ENCODE measurements around the gene POMT1.
"Not testable (repeated sequence)": the region's sequence is repeated elsewhere in the genome, so short reads cannot be mapped to it uniquely, and the experiment has no call there.

The POMT1 gene, protein sequence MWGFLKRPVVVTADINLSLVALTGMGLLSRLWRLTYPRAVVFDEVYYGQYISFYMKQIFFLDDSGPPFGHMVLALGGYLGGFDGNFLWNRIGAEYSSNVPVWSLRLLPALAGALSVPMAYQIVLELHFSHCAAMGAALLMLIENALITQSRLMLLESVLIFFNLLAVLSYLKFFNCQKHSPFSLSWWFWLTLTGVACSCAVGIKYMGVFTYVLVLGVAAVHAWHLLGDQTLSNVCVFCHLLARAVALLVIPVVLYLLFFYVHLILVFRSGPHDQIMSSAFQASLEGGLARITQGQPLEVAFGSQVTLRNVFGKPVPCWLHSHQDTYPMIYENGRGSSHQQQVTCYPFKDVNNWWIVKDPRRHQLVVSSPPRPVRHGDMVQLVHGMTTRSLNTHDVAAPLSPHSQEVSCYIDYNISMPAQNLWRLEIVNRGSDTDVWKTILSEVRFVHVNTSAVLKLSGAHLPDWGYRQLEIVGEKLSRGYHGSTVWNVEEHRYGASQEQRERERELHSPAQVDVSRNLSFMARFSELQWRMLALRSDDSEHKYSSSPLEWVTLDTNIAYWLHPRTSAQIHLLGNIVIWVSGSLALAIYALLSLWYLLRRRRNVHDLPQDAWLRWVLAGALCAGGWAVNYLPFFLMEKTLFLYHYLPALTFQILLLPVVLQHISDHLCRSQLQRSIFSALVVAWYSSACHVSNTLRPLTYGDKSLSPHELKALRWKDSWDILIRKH

DNA sequence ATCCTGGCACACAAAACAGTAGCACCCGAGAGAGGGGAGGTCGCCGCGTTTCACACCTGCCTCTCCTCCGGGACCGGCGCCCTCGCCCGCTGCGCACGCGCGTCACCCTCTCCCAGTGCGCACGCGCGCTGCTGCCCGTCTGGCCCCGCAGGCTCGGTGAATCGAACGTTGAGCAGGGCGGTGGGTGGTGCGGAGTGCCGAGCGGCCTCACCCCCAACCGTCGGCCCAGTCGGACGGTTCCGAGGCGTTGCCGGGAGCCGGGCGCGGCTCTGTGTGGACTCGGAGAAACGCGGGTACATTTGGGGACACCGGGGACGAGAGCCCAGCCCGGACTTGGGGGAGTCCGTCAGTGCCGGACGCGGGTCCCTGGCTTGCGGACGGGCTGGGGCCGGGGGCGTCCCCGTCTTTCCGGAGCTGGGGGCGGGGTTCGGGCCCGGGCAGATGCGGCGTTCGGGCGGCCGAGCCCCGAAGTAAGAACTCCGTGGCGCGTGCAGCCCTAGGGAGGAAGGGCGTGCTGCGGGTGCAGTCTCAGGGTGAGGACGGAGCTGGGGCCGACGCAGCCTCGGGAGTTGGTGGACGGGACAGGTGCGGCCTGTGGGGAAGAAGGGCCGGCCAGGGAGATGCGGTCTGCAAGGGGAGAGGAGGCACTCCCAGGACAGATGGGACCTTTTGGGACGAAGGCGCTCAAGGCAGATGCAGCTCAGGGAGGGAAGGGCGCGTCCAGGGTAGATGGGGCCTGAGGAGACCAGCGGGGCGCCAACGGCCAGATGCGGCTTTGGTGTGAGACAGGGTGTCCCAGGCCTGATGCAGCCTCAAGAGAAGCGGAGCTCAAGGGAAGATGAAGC lies at the start of gene POMT1:
POMT1 (plus strand) TSS at position 138 of the 845 bp plus-strand sequence. CDS start 1,301 bp downstream, outside the sequence.
- H3K27ac ChIP-seq, result peak within 1 kb of the TSS; percentile 55
- POLR2A ChIA-PET (ENCODE audit: low non-redundant PET), result interaction anchor here (1.0 kb wide), 1 partner anchor 9 kb away, joined by 3 read pairs; no protein-coding TSS in a partner anchor
- peak; percentile 96 for DNase-seq (ENCODE audit: low spot score)
- CTCF ChIA-PET, result interaction anchor here (0.7 to 1.1 kb wide), 5 partner anchors 10 to 252 kb away, joined by 3 to 4 read pairs (median 3); no protein-coding TSS in a partner anchor
- TF ChIP-seq, protein P1, sequence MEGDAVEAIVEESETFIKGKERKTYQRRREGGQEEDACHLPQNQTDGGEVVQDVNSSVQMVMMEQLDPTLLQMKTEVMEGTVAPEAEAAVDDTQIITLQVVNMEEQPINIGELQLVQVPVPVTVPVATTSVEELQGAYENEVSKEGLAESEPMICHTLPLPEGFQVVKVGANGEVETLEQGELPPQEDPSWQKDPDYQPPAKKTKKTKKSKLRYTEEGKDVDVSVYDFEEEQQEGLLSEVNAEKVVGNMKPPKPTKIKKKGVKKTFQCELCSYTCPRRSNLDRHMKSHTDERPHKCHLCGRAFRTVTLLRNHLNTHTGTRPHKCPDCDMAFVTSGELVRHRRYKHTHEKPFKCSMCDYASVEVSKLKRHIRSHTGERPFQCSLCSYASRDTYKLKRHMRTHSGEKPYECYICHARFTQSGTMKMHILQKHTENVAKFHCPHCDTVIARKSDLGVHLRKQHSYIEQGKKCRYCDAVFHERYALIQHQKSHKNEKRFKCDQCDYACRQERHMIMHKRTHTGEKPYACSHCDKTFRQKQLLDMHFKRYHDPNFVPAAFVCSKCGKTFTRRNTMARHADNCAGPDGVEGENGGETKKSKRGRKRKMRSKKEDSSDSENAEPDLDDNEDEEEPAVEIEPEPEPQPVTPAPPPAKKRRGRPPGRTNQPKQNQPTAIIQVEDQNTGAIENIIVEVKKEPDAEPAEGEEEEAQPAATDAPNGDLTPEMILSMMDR (conservative IDR thresholded peaks at IDR 0.05; ENCODE audit: low read depth), result no peak

DNA sequence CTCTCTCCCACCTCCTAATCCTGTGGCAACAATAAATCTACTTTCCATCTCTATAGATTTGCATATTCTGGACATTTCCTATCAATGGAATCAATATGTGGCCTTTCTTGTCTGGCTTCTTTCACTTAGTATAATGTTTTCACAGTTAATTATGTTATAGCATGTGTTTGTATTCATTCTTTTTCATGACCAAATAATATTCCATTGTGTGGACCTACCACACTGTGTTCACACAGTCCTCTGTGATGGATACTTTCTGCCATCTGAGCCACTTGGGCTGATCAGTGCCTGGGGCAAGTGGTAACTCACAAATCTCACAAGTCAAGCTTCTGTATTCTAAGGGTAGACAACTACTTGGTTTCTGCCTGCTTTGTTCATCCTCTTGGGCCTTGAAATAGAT lies 48.7 kb upstream of the POMT1 start:
- ChIA-PET POLR2A (ENCODE audit: low non-redundant PET) (no interaction called here), CTCF (no interaction called here)
- TF ChIP-seq, protein P1 (conservative IDR thresholded peaks at IDR 0.05; ENCODE audit: low read depth), result no peak
- DNase-seq (ENCODE audit: low spot score), result no peak
- no peak overlapping the region for H3K27ac ChIP-seq

DNA sequence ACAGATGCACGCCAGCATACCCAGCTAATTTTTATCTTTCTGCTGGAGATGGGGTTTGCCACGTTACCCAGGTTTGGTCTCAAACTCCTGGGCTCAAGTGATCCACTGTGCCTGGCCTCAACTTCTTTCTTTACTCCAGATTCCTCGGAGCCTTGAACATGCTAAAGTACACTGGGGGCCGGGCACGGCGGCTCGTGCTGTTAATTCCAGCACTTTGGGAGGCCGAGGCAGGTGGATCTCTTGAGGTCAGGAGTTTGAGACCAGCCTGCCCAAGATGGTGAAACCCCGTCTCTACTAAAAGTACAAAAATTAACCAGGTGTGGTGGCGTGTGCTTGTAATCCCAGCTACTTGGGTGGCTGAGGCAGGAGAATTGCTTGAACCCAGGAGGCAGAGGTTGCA lies 47.1 kb upstream of the POMT1 start:
- CTCF ChIA-PET, result interaction anchor here (0.6 kb wide), 4 partner anchors 29 to 103 kb away, joined by 3 to 11 read pairs (median 5); no protein-coding TSS in a partner anchor
- H3K27ac ChIP-seq; DNase-seq (ENCODE audit: low spot score); POLR2A ChIA-PET (ENCODE audit: low non-redundant PET): not testable (repeated sequence)

DNA sequence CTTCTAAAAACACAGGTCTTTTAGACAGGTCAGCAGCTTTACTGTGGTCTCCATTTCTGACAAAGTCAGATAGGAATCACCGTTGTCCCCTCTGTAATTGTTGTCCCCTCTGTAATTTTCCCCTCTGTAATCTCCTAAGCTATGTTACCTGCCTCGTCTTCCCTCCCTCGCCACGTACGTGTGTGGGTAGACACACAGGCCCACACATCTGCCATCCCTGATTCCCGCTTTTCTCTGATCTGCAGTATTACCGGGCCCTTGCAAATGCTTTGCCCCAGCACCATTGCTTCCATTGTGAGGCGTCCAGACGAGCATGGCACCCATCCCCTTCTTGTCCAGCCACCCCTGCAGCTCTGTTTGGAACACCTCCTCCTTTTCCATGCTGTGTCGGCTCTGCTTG lies 45.0 kb upstream of the POMT1 start:
- H3K27ac ChIP-seq, result 0 out of 2 replicates have a peak overlapping the region, but pooled peaks have one; percentile 2
- ChIA-PET CTCF (interaction anchor here (0.7 kb wide), 3 partner anchors 108 to 697 kb away, joined by 3 read pairs; no protein-coding TSS in a partner anchor), POLR2A (ENCODE audit: low non-redundant PET) (no interaction called here)
- TF ChIP-seq, protein P1 (conservative IDR thresholded peaks at IDR 0.05; ENCODE audit: low read depth), result no peak
- DNase-seq (ENCODE audit: low spot score), result no peak

DNA sequence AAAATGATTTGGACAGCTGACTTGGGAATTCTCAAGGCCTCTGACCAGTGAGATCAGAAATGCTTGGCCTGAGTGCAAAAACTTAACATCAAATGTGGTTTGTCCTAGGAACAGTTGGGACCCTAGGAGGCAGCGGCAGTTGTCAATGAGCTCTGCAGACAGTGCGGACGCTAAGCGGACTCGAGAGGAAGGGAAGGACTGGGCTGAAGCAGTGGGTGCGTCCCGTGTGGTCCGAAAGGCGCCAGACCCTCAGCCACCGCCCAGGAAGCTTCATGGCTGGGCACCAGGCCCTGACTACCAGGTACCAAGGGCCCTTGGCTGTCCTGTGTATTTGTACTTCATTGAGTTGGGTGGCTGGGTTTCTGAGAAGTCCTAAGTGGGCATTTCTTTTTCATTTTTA lies 43.7 kb upstream of the POMT1 start:
- no peak for DNase-seq (ENCODE audit: low spot score)
- peak overlapping the region; percentile 24 for H3K27ac ChIP-seq
- TF ChIP-seq, protein P1 (conservative IDR thresholded peaks at IDR 0.05; ENCODE audit: low read depth), result no peak
- POLR2A ChIA-PET (ENCODE audit: low non-redundant PET), result no interaction called here
- CTCF ChIA-PET, result interaction anchor here (0.5 to 0.6 kb wide), 2 partner anchors 75 to 114 kb away, joined by 3 to 5 read pairs; no protein-coding TSS in a partner anchor

DNA sequence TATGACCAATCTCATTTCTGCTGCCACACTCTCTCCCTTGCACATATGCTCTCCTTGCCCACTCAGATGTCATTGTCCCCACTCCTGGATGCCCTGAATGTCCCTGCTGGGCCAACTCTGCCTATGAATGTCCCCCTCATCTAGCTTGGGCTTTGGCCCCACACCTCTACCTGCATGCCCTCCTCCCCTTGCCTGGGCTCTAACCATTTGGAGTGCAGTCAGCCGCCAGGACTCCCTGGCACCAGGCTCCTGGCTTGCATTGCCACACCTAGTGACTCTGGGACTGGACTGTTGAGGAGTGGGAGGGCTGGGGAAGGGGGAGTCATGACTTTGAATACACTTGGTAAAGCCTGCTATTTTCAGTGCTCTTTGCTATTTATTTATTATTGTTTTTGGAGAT lies 41.6 kb upstream of the POMT1 start:
- ChIA-PET CTCF (no interaction called here), POLR2A (ENCODE audit: low non-redundant PET) (no interaction called here)
- TF ChIP-seq, protein P1 (conservative IDR thresholded peaks at IDR 0.05; ENCODE audit: low read depth), result no peak
- no peak for DNase-seq (ENCODE audit: low spot score)
- H3K27ac ChIP-seq, result peak overlapping the region; percentile 9; the same call in 1 of the 2 replicates
